IMR-90 (cell line): Measurements from ENCODE around the gene RNF224. TPM values are rescaled to one million over a fixed set of nuclear protein-coding genes. Genes with fewer than 3 reads are reported as not detected.
A peak's percentile ranks its signal among the peaks of the same experiment; 100 is the strongest.

Experiments used
- ATAC-seq: fragments of 200-7000 bp; cut with Tn5 transposase; 2 replicates; pipeline ENCODE4 v1.9.1; 2020; ENCODE audit warnings: low read depth, mild to moderate bottlenecking, moderate library complexity
- BruUV-seq: library from RNA; stranded (reverse); fragments of 400-500 nt; replicated peaks from 2 replicates; lab custom pipeline; 2021; lab: Mats Ljungman, UMichigan
- CTCF ChIA-PET: fragments of 300-600 bp; formaldehyde crosslinking; extraction: SDS; loops from one replicate; lab custom pipeline; 2021; ENCODE audit warnings: antibody characterized with exemption; lab: Yijun Ruan, JAX
- POLR2A ChIA-PET: fragments of 300-600 bp; sonication (Branson Sonifier 250); formaldehyde crosslinking; loops from one replicate; lab custom pipeline; 2022; ENCODE audit warnings: antibody characterized with exemption; ENCODE audit not compliant: unreplicated experiment; lab: Charles Lee
- DNase-seq: peaks from one replicate; pipeline ENCODE4 v3.0.0; 2013
- H2AFZ ChIP-seq: replicated peaks from 2 replicates; pipeline ENCODE3; 2013; ENCODE audit warnings: low read length, mild to moderate bottlenecking; ENCODE audit not compliant: poor library complexity
- H2AK5ac ChIP-seq: 2 replicates; pipeline ENCODE4 v1.6.1; 2013; ENCODE audit warnings: low read depth, low read length, inconsistent platforms
- H2AK9ac ChIP-seq: replicated peaks from 2 replicates; pipeline ENCODE3; 2013; ENCODE audit warnings: mild to moderate bottlenecking, low read depth, low read length, moderate library complexity; ENCODE audit not compliant: poor library complexity
- H2BK120ac ChIP-seq: 2 replicates; pipeline ENCODE4 v1.6.1; 2013; ENCODE audit warnings: low read depth, low read length, inconsistent platforms
- H2BK15ac ChIP-seq: 3 replicates; pipeline ENCODE4 v1.6.1; 2013; ENCODE audit warnings: low read depth, low read length, inconsistent platforms
- H2BK20ac ChIP-seq: 2 replicates; pipeline ENCODE4 v1.6.1; 2013; ENCODE audit warnings: low read depth, mild to moderate bottlenecking, inconsistent platforms, low read length, moderate library complexity
- H2BK5ac ChIP-seq: 2 replicates; pipeline ENCODE4 v1.6.1; 2013; ENCODE audit warnings: mild to moderate bottlenecking, low read depth, low read length, inconsistent platforms; ENCODE audit not compliant: poor library complexity, severe bottlenecking
- H3K14ac ChIP-seq: replicated peaks from 2 replicates; pipeline ENCODE4 v1.6.1; 2013; ENCODE audit warnings: low read depth, low read length, inconsistent platforms
- H3K18ac ChIP-seq: 2 replicates; pipeline ENCODE4 v1.6.1; 2013; ENCODE audit warnings: low read depth, low read length, control low read depth
- H3K23ac ChIP-seq: 2 replicates; pipeline ENCODE4 v1.6.1; 2013; ENCODE audit warnings: low read depth, low read length, inconsistent platforms
- H3K27ac ChIP-seq: 2 replicates; pipeline ENCODE4 v1.5.1; 2013; ENCODE audit warnings: mild to moderate bottlenecking, control low read depth, low read length; ENCODE audit not compliant: insufficient read depth
- H3K27me3 ChIP-seq: 2 replicates; pipeline ENCODE4 v1.6.1; 2013; ENCODE audit warnings: low read length; ENCODE audit not compliant: control insufficient read depth, insufficient read depth
- H3K36me3 ChIP-seq: 2 replicates; pipeline ENCODE4 v1.6.1; 2013; ENCODE audit warnings: low read length, mixed read lengths; ENCODE audit not compliant: control insufficient read depth, insufficient read depth
- H3K4ac ChIP-seq: 2 replicates; pipeline ENCODE4 v1.6.1; 2013; ENCODE audit warnings: low read depth, low read length, inconsistent platforms
- H3K4me1 ChIP-seq: 2 replicates; pipeline ENCODE4 v1.6.1; 2013; ENCODE audit warnings: low read length, mixed read lengths; ENCODE audit not compliant: control insufficient read depth, insufficient read depth
- H3K4me2 ChIP-seq: 2 replicates; pipeline ENCODE4 v1.6.1; 2013; ENCODE audit warnings: low read depth, mild to moderate bottlenecking, control low read depth, low read length, moderate library complexity
- H3K4me3 ChIP-seq: 2 replicates; pipeline ENCODE4 v1.5.1; 2013; ENCODE audit warnings: low read depth, mild to moderate bottlenecking, control low read depth, low read length, moderate library complexity; ENCODE audit not compliant: insufficient read depth
- H3K56ac ChIP-seq: 2 replicates; pipeline ENCODE4 v1.6.1; 2013; ENCODE audit warnings: low read length, inconsistent platforms; ENCODE audit not compliant: insufficient read depth; ENCODE audit errors: extremely low read depth
- H3K79me1 ChIP-seq, 2 experiments: 2 replicates each; pipeline ENCODE4 v1.6.1; 2013; ENCODE audit warnings: low read length in 2 of 2, inconsistent platforms in 1 of 2, low read depth in 1 of 2
- H3K9ac ChIP-seq: 2 replicates; pipeline ENCODE4 v1.6.1; 2013; ENCODE audit warnings: low read depth, low read length, control low read depth
- H3K9me1 ChIP-seq: 2 replicates; pipeline ENCODE4 v1.6.1; 2013; ENCODE audit warnings: low read length, inconsistent platforms; ENCODE audit not compliant: insufficient read depth
- H3K9me3 ChIP-seq: 2 replicates; pipeline ENCODE4 v1.6.1; 2013; ENCODE audit warnings: low read length; ENCODE audit not compliant: control insufficient read depth, insufficient read depth
- H4K20me1 ChIP-seq: 2 replicates; pipeline ENCODE4 v1.6.1; 2013; ENCODE audit warnings: low read length, inconsistent platforms; ENCODE audit not compliant: insufficient read depth
- H4K5ac ChIP-seq: 2 replicates; pipeline ENCODE4 v1.6.1; 2013; ENCODE audit warnings: mild to moderate bottlenecking, low read depth, low read length, control low read depth
- H4K8ac ChIP-seq, 2 experiments: 2 replicates each; pipeline ENCODE4 v1.6.1; 2013; ENCODE audit warnings: low read depth in 2 of 2, low read length in 2 of 2, control low read depth in 1 of 2, inconsistent platforms in 1 of 2
- H4K91ac ChIP-seq: 2 replicates; pipeline ENCODE4 v1.6.1; 2013; ENCODE audit warnings: low read depth, low read length, inconsistent platforms; ENCODE audit not compliant: insufficient read depth
- CEBPB ChIP-seq: IDR thresholded peaks from 2 replicates; pipeline ENCODE4 v1.6.1; 2012; ENCODE audit warnings: low read depth, low read length, improper control_type of control experiment
- CHD1 ChIP-seq: IDR thresholded peaks from 2 replicates; pipeline ENCODE4 v1.6.1; 2012; ENCODE audit warnings: low read depth, low read length, improper control_type of control experiment
- CTCF ChIP-seq: conservative IDR thresholded peaks from 2 replicates; pipeline ENCODE4 v1.5.1; 2012; ENCODE audit warnings: mild to moderate bottlenecking, low read depth, low read length, improper control_type of control experiment
- FOS ChIP-seq: fragments of 150-350 bp; IDR thresholded peaks from 2 replicates; pipeline ENCODE4 v1.6.1; 2016; ENCODE audit warnings: low read depth, low read length
- MAFK ChIP-seq: IDR thresholded peaks from 2 replicates; pipeline ENCODE4 v1.6.1; 2012; ENCODE audit warnings: low read depth, low read length, improper control_type of control experiment
- MAZ ChIP-seq: IDR thresholded peaks from 2 replicates; pipeline ENCODE4 v1.6.1; 2012; ENCODE audit warnings: low read depth, mild to moderate bottlenecking, low read length, improper control_type of control experiment, moderate library complexity, borderline replicate concordance
- MXI1 ChIP-seq: IDR thresholded peaks from 2 replicates; pipeline ENCODE4 v1.6.1; 2012; ENCODE audit warnings: low read depth, mild to moderate bottlenecking, low read length, moderate library complexity, borderline replicate concordance
- NFE2L2 ChIP-seq: fragments of 150-350 bp; IDR thresholded peaks from 2 replicates; pipeline ENCODE4 v1.6.1; 2016; ENCODE audit warnings: low read depth, mild to moderate bottlenecking, low read length
- RAD21 ChIP-seq: IDR thresholded peaks from 2 replicates; pipeline ENCODE4 v1.6.1; 2012; ENCODE audit warnings: low read length, improper control_type of control experiment
- RCOR1 ChIP-seq: IDR thresholded peaks from 2 replicates; pipeline ENCODE4 v1.6.1; 2012; ENCODE audit warnings: mild to moderate bottlenecking, low read length, improper control_type of control experiment; ENCODE audit not compliant: insufficient replicate concordance
- SMC3 ChIP-seq: fragments of 150-350 bp; IDR thresholded peaks from 2 replicates; pipeline ENCODE4 v1.6.1; 2016; ENCODE audit warnings: low read depth, mild to moderate bottlenecking, antibody characterized with exemption, low read length, moderate library complexity
- WGBS, 2 experiments: methylation state at CpG; one replicate each; pipeline versions ENCODE4 v1.1.5 to v1.1.7; 2013; ENCODE audit warnings: missing lambda C conversion rate in 2 of 2; ENCODE audit not compliant: insufficient read length in 1 of 2; ENCODE audit errors: extremely low coverage in 2 of 2; 5-methylcytosine and 5-hydroxymethylcytosine counted together
- dilution Hi-C: fragments of 300-500 bp; cut with HindIII; formaldehyde crosslinking; loops from one replicate; pipeline ENCODE4 v1.14.3; 2018; ENCODE audit warnings: low sequenced_read_pairs; ENCODE audit not compliant: unreplicated experiment
- in situ Hi-C: fragments of 300-500 bp; cut with MboI; formaldehyde crosslinking; loops from 3 replicates; pipeline ENCODE4 v1.14.3; 2019; ENCODE audit warnings: low sequenced_read_pairs, inconsistent platforms, mixed read lengths
- intact Hi-C: fragments of 100-400 bp; cut with micrococcal nuclease; formaldehyde crosslinking; loops from 2 replicates; pipeline ENCODE4 v1.10.0; 2022
- polyA plus RNA-seq, 3 experiments: library from polyadenylated mRNA; depleted of rRNA; stranded (reverse); fragments of >200 nt; gene quantifications; 2 replicates each; pipeline ENCODE4 v1.2.3, GENCODE V29; 2012; ENCODE audit warnings: low replicate concordance in 1 of 3
- total RNA-seq: library from RNA; depleted of rRNA; stranded (reverse); fragments of >200 nt; gene quantifications from 2 replicates; pipeline ENCODE4 v1.2.3, GENCODE V29; 2012
- TF ChIP-seq, protein P1 (sequence below): fragments of 150-350 bp; IDR thresholded peaks from 2 replicates; pipeline ENCODE4 v1.6.1; 2017; ENCODE audit warnings: mild to moderate bottlenecking, antibody characterized with exemption, low read length, low read depth
- TF ChIP-seq, protein P2 (sequence below): fragments of 150-350 bp; IDR thresholded peaks from 2 replicates; pipeline ENCODE4 v1.6.1; 2016; ENCODE audit warnings: low read depth, mild to moderate bottlenecking, low read length, moderate library complexity, borderline replicate concordance

RNF224 gene
- total and polyA plus RNA-seq, 2 of the 4 experiments (the other 2 are of a cell fraction), result not detected

- H3K9me3 ChIP-seq, result no peaks in the 10 kb centered on the region
- no peak overlapping the region for H3K56ac ChIP-seq
- H2BK20ac ChIP-seq, result no peak overlapping the region
- in situ Hi-C loops, result loop anchor here (5.0 kb wide), 1 partner anchor 104 kb away; no protein-coding TSS in a partner anchor
- POLR2A ChIA-PET, result no interaction called here
- ATAC-seq (no peak), DNase-seq (no peak)
- H3K36me3 ChIP-seq, result no peaks in the 10 kb centered on the region
- no peak overlapping the region for H4K5ac ChIP-seq
- H3K14ac ChIP-seq, result no peak overlapping the region
- BruUV-seq, result no TSS peak
- no peak overlapping the region for H4K91ac ChIP-seq
- no peaks in the 10 kb centered on the region for H4K20me1 ChIP-seq
- no peak overlapping the region for H3K23ac ChIP-seq
- H2BK5ac ChIP-seq, result no peak overlapping the region
- no peak overlapping the region for H2AFZ ChIP-seq
- WGBS, 2 experiments, result 87% methylated on average over 10 of the region's 21 CpGs; no CpG with 5 or more reads in 1 of the 2 experiments
- no peak overlapping the region for H4K8ac ChIP-seq
- no peak overlapping the region for H3K4me3 ChIP-seq
- intact Hi-C loops, result loop anchor here (2.0 kb wide), 1 partner anchor 179 kb away; the partner anchor contains the start of gene NPDC1
- no peaks in the 10 kb centered on the region for H3K9me1 ChIP-seq
- no peak overlapping the region for H3K18ac ChIP-seq
- peak overlapping the region; percentile 31 for H2AK9ac ChIP-seq
- peaks cover 13% of the 10 kb centered on the region for H3K4me1 ChIP-seq
- no peak overlapping the region for H3K9ac ChIP-seq
- no peak overlapping the region for H2BK120ac ChIP-seq
- CTCF ChIA-PET, result no interaction called here
- H2AK5ac ChIP-seq, result no peak overlapping the region
- H2BK15ac ChIP-seq, result no peak overlapping the region
- H3K4ac ChIP-seq, result no peak overlapping the region
- no peak overlapping the region for H3K27ac ChIP-seq
- H3K4me2 ChIP-seq, result no peak overlapping the region
- no peaks in the 10 kb centered on the region for H3K79me1 ChIP-seq
- TF ChIP-seq CEBPB (no peak), CHD1 (no peak), MAZ (no peak), FOS (no peak), NFE2L2 (no peak), CTCF (no peak), MXI1 (no peak), RAD21 (no peak), MAFK (no peak), SMC3 (no peak), RCOR1 (no peak)
- TF ChIP-seq, protein P1, sequence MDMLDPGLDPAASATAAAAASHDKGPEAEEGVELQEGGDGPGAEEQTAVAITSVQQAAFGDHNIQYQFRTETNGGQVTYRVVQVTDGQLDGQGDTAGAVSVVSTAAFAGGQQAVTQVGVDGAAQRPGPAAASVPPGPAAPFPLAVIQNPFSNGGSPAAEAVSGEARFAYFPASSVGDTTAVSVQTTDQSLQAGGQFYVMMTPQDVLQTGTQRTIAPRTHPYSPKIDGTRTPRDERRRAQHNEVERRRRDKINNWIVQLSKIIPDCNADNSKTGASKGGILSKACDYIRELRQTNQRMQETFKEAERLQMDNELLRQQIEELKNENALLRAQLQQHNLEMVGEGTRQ, result no peak
- TF ChIP-seq, protein P2, sequence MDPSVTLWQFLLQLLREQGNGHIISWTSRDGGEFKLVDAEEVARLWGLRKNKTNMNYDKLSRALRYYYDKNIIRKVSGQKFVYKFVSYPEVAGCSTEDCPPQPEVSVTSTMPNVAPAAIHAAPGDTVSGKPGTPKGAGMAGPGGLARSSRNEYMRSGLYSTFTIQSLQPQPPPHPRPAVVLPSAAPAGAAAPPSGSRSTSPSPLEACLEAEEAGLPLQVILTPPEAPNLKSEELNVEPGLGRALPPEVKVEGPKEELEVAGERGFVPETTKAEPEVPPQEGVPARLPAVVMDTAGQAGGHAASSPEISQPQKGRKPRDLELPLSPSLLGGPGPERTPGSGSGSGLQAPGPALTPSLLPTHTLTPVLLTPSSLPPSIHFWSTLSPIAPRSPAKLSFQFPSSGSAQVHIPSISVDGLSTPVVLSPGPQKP, result no peak
- H3K27me3 ChIP-seq, result no peaks in the 10 kb centered on the region; the same call in 1 of the 2 replicates
- dilution Hi-C loops, result no loop called here
Measured at GRCh38 chr9:137225699-137226331, 1.5 kb upstream of the RNF224 start.
